GM18520 (cell line): ENCODE measurements around the gene NUDT16L1.
"Not testable (repeated sequence)": the region's sequence is repeated elsewhere in the genome, so short reads cannot be mapped to it uniquely, and the experiment has no call there.

Experiments
- ATAC-seq: cut with Tn5 transposase; IDR thresholded peaks from one replicate; pipeline ENCODE4 v1.9.1; 2021; ENCODE audit not compliant: unreplicated experiment

Gene NUDT16L1

DNA sequence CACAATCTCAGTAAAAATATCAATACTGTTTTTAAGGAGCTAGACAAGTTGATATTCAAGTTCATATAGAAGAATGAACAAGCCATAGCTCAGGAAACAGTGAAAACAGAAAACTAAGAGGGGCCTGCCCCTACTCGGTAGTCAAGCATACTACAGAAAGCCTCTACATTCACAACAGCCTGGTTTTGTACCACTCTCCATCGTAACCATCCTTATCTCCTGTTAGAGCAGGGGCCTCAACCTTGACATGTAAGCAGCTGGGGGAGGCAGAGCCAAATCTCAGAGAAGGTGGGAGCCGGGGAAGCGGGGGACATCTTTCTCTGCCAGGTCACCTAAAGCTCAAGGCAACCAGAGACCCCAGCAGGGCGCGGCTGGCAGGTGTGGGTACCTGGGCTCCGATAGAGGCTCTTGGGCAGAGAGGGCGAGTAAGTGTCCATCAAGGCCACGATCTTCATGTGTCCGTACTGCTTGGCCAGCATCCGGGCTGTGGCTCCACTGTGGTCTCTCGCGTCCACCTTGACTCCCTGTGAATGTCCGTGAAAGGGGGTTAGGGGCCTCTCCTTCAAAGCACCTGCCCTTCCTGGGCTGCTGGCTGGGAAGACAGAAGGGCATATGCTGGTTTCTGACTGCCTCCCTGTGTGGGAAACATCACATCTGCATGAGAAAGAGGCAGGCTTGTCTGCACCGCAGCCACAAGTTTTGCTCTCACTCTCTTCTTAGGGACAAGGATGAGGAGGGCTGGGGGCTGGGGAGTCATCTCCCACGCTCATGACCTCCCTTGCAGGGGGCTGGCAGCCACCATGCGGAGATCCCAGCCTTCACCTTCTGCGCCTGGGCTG is 20.5 kb downstream of the NUDT16L1 start:
- no peak for ATAC-seq

DNA sequence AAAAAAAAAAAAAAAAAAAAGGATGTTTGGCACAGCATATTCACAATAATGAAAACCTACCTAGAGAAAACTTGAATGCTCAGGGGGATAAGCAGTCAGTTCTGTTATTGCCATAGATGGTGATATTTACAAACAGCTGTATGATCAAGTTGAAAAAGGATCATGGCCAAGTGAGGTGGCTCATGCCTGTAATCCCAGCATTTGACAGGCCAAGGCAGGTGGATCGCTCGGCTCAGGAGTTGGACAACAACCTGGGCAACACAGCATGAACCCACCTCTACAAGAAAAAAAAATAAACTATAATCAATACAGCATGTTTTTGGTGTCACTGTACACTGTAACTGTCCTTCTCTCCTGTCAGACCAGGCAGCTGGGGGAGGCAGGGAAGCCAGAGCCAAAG is 21.6 kb downstream of the NUDT16L1 start:
- ATAC-seq: no peak

DNA sequence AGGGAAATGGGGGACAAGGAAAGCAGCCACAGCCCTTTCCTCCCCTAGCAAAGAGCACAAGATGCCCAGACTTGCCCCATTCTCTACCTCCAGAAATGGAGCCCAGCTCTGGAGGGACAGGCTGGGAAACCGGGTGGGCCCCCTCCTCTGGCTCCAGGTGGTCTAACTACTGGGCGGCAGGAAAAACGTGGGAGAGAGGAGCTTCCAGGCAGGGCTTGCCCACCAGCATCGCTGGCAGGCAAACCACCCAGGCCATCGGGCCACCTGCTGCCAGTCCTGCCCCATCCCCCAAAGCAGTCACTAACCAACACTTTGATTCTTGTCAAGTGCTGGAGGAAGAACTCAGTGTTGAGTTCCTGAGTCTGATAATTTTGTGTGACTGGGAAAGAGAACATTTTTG is 25.1 kb downstream of the NUDT16L1 start:
- ATAC-seq: no peak

DNA sequence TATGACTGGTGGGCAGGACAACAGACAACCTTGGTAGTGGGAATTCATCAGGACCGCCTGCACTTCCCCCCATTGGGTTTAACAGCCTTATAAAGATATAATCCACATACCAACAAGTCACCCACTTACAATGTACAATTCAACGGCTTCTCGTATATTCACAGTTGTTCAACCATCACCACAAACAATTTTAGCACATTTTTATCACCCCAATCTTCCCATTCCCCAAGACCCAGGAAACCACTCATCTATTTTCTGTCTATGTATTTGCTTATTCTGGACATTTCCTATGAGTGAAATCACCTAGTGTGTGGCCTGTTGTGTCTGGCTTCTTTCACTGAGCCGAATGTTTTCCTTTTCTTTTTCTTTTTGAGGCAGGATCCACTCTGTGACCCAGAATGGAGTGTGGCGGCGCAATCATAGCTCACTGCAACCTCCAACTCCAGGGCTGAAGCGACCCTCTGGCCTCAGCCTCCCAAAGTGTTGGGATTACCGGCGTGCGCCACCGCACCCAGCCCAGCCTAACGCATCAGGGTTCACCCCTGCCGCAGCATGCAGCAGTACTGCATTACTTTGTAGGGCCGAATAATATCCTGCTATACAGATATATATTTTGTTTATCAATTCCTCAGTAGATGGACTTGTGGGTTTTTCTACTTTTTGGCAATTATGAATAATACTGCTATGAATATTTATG is 29.9 kb downstream of the NUDT16L1 start:
- no peak for ATAC-seq

DNA sequence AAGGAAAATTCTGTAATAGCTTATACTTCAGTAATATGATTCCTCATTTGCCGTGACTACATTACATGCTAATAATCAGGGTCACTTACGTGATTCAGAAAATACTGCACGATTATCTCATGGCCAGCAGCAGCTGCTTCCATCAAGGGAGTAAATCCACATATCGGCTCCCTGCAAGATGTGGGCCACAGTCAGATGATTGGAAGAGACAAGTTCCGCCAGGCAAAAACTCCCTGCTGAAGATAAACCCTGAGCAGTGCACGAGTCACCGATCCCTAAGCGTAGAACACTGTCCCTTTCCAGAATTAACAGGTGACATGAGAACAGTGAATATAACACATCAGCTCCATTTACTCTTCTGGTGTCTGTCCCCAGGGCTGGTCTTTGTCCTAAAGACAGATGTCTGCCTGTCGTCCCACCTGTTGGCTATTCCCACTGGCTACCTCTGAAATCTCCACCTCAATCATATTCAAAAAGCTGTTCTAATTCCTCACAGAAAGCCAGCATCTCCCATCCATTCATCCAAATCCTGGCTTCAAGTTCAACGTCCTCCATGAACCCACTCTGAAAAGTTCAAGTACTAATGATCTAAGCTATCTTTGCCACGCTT is 31.4 kb downstream of the NUDT16L1 start:
- ATAC-seq: no peak

DNA sequence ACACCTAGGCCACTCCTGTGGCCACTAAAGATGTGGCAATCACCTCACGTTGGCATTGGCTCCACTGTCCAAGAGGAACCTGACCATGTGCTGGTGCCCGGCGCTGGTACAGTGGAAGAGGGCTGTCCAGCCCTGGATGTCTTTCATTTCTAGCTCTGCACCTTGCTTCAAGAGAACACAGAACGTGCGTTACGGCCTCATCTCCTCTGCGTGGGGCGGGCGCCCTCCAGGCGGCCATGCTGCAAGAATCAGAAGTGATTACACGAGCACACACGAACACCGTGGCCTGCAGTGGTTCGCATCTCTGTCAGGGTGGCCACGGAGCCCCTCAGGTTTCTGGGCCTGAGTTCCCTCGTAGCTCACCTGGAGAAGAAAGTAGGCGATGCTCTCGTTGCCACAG is 33.3 kb downstream of the NUDT16L1 start:
- no peak for ATAC-seq

DNA sequence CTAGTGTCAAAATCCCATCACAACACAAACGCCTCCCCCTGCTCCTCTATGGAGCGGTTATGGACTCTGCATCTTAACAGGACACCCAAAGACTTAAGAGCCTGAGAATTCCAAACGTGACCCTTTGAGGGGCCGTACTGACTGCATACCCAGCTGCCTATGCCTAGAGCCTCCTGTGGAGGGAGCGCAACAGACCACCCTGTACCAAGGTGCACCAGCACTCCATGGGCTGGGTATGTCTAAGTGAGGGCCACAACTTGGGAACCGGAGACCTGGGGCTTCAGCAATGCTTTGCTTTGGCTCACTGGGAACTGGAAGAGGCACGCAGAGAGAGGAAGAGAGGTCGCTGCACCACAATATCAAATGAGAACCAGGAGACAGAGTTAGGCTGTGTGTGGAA is 35.3 kb downstream of the NUDT16L1 start:
- no peak for ATAC-seq

DNA sequence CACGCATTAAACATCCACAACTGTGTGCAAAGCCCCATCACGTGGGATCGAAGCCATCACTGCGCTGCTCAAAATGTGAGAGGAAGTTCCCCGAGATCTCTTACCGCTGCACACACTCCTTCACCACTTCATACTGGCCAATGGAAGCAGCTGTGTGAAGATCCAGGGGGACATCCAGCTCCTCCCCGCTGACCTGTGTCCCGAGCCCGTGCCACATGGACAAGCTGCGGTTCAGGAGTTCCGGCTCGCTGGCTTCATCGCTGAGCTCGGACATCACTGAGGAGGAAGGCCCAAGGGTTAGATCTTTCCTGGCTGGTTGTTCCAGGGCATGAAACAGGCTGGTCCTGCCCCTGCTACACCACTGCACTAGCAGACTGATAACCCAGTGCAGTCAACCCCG is 36.5 kb downstream of the NUDT16L1 start:
- no peak for ATAC-seq

DNA sequence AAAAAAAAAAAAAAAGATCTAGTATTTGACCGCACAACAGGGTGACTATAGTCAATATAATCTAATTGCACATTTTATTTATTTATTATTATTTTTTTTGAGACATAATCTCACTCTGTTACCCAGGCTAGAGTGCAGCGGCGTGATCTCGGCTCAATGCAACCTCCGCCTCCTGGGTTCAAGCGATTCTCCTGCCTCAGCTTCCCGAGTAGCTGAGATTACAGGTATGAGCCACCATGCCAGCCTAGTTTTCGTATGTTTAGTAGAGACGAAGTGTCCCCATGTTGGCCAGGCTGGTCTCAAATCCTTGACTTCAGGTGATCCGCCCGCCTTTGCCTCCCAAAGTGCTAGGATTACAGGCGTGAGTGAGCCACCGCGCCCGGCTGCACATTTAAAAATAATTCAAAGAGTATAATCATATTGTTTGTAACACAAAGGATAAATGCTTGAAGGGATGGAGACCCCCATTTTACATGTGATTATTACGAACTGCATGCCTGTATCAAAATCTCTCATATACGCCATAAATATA is 39.9 kb downstream of the NUDT16L1 start:
- ATAC-seq: no peak

DNA sequence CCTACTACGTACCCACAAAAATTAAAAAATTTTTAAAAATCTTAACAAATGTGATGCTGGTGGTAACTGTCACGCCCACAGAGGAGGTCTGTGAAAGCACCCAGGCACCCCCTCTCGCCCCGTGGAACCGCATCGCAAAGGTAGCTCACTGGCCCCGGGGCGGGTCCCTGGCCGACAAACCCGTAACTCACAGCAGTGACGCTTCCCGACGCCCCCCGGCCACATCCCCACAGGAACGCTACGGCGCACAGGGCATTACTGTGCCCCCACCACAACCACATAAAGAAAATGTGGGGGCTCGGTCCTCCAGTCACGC is 40.3 kb downstream of the NUDT16L1 start:
- no peak for ATAC-seq

DNA sequence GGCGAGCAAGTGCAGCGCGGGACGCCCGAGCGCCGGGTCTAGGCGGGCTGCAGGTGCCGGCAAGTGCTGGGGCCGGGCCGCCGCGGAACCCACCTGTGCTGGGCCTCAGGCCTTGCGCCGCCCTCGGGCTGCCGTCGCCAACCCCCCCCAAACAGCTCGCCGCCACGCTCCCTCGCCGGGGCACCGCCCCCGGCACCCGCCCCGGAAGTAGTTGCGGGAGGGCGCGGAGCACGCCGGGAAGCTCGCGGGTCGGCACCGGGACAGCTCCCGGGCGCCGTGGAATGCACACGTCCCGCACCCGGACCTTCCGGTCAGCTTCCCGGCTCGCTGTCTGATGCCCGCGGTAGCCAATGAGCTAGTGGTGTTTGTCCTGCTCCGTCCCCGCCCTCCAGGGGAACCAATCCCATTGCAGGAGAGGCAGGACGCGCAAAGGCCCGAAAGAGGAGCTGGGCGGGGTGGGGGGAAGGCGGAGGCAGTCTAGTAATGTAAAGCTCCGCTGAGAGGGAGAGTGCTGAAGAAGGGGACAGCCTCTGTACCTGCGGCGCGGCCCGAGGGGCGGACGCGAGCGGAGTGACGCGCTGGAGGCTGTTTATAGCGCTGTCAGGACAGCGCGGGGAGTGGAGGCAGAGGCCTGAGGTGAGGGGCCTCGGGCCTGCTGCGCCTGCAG is 40.8 kb downstream of the NUDT16L1 start, which contains the start of the genes ANKS3 and DNAAF8:
TSS of gene ANKS3 (minus strand) at position 209 of the 667 bp plus-strand sequence. CDS start 4,122 bp downstream, outside the sequence.
TSS of gene DNAAF8 (plus strand) at position 475 of the 667 bp plus-strand sequence. CDS start 1,978 bp downstream, outside the sequence.
- ATAC-seq: peak; percentile 85

DNA sequence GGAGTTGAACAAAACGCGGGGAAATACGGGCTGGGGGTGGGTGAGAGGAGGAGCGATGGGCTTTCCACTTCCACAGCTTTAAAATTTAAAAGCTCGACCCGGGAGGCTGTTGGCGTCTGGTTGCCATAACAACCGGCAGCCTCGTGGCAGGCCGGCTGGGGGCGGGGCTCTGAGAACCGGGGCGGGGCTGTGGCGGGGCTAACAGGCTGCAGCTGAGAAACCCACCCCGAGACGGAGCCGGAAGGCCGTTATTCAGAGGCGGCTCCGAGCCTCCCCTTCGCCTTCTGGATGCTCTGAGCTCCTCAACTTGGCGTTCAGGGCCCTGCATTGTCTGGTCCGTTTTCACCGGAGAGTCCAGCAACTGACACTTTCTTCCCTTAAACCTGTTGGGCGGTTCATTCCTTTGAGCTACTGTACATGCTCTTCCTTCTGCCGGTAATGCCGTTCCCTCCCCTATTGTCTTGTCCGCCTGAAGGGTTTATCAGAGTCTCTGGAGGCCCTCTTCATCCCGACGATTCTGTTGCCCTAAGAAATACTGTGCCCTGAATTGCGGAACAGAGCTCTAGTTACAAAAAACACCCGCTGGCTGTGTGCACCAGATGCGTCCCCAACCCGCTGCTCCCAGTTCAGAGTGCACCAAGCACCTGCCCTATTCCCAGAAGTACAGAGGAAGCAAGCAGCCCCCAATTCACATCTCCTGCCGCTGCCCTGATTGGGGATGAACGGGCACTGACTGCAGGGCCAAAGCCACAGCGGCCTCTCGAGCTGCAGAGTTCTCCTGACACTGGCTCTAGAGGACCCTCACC is 41.6 kb downstream of the NUDT16L1 start:
- ATAC-seq: peak; percentile 17

DNA sequence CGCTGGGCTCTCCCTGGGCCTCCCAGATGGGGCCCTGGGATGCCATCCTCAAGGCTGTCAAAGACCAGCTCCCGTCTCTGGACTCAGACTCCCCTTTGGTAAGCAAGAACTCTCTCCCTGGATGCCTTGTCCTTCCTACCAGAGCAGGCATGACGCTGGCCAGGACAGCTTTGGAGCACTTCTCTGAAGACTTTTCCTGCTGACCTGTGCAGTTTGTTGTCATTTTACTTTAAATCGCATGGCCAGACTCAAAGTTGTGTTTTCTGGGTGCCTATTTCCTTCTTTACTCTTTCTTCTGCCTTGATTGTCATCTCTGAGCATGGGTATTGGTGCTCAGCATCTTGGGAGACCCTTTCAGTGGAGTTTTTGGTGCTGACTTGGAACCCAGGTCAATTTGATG is 43.2 kb downstream of the NUDT16L1 start:
- ATAC-seq: no peak

DNA sequence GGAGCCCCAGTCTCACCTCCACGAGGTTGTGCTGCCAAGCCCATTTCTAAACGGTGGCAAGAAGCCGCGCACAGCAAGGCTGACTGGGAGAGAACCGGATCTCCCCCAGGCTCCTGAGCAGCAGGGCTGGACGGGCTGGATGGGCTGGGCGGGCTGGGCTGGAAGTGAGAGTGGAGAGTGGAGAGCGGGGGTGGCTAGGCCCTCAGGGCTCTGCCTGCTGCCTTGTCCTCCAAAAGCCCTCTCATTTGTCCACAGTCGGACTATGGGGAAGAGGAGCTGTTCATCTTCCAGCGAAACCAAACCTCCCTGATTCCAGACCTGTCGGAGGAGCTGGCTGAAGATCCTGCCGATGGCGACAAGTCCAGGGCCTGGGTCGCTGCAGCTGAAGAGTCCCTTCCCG is 44.2 kb downstream of the NUDT16L1 start:
- no peak for ATAC-seq

DNA sequence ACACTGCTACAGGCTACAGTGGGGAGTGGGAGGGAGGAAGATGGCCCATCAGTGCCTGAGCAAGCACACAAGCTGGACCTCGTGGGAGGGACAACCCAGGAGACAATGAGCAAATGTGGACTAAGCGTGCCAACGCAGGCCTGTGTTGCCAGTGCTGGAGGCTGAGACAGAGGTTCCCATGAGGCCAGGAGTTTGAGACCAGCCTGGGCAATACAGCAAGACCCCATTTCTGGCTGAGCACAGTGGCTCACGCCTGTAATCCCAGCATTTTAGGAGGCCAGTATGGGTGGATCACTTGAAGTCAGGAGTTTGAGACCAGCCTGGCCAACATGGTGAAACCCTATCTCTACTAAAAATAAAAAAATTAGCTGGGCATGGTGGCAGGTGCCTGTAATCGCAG is 45.0 kb downstream of the NUDT16L1 start:
- ATAC-seq: not testable (repeated sequence)

DNA sequence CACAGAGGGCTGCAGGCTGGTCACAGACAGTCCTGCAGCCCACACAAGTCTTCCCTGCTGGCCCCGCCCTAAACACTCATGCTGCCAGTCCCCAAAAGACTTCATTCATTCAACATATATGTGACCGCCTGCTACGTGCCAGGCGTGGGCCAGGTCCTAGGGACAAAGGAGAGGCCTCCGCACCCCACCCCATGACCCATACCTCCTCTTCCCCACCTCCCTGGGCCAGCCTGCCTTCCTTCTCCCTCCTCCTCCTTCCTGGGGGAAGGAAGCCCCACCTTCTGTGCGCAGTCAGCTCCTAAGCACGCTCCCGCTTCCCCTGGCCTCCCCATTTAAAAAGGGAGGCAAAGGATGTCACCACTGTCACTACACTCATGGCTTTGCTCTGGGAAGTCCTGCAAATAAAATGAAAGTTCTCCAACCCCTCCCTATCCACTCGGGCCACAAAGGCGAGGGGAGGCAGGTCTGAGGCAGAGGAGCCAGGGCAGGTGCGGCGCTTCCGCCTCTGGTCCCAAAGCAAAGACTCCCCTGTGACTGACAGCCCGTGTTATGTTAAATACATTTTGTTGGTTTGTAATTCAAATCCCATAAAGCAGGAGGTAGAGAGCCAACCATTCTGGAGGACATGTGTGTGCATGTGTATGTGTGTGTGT is 50.0 kb downstream of the NUDT16L1 start:
- no peak for ATAC-seq

DNA sequence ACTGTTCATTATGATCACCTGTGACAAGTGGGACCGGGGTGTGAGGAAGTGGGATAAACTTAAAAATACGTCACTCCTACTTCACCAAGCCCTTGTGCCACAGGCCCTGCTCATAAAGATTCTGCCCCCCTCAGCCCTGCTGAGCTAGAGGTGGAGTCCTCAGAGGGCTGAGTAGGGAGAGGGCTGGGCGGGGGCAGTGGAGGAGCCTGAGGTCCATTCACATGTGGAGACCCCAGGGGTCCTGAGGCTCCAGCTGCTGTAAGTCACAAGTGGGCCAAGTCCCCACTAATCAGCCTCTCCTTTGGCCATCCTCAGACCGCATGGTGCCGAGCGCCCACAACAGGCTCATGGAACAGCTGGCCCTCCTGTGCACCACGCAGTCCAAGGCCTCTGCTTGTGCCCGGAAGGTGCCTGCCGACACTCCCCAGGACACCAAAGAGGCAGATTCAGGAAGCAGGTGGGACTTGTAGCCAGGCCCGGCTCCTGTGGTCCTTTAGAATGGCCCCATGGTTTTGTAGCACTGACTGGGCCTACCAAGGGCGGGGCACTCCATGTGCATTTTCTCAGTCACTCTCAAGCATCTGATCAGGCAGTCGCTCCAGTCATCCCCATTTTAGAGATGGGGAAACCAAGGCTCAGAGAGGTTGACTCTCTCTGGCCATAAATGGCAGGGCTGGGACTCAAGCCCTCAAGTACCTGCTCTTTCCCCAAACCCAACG is 51.4 kb downstream of the NUDT16L1 start:
- ATAC-seq: no peak

DNA sequence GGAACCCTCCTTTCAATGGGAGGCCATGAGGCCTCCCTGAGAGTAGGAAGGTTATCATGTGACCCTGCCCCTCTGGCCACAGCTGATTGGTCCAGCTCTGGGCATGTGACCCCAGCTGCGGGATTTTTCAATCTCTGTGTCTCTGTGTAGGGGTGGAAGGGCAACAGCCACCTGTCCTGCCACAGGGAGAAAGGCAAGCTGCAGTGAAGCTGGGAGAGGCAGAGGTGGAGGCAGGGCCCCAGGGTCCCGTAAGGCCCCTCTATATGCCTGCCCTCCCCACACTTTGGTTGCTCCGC is 51.9 kb downstream of the NUDT16L1 start:
- no peak for ATAC-seq
